Caco-2 (cell line): Measurements from ENCODE around the gene SDS. TPM values are rescaled to one million over a fixed set of nuclear protein-coding genes. Genes with fewer than 3 reads are reported as not detected.

Source experiments
- BruUV-seq: library from RNA; stranded (reverse); fragments of 400-500 nt; replicated peaks from 2 replicates; lab custom pipeline; 2021; lab: Mats Ljungman, UMichigan
- CTCF ChIA-PET: fragments of 300-600 bp; sonication (Branson Sonifier 250); formaldehyde crosslinking; loops from one replicate; lab custom pipeline; 2022; ENCODE audit warnings: antibody characterized with exemption; lab: Charles Lee
- POLR2A ChIA-PET: fragments of 300-600 bp; sonication (Branson Sonifier 250); formaldehyde crosslinking; loops from one replicate; lab custom pipeline; 2022; ENCODE audit warnings: antibody characterized with exemption; lab: Charles Lee
- DNase-seq, 2 experiments: peaks; one replicate each; pipeline versions ENCODE4 v3.0.0 to v3.0.0-alpha.2; 2020 to 2022
- H3K27me3 ChIP-seq: replicated peaks from 2 replicates; pipeline ENCODE4 v1.6.0; 2011; ENCODE audit warnings: low read length; ENCODE audit not compliant: control insufficient read depth, insufficient read depth
- H3K36me3 ChIP-seq: 2 replicates; pipeline ENCODE4 v1.5.1; 2011; ENCODE audit warnings: low read length; ENCODE audit not compliant: control insufficient read depth, insufficient read depth
- H3K4me1 ChIP-seq: fragments of 250-450 bp; sonication (Bioruptor Pico); 2 replicates; pipeline ENCODE4 v1.5.1; 2020; ENCODE audit warnings: mild to moderate bottlenecking
- H3K4me3 ChIP-seq: 2 replicates; pipeline ENCODE4 v1.5.1; 2011; ENCODE audit warnings: low read depth, mild to moderate bottlenecking, control low read depth, low read length
- H3K9me3 ChIP-seq: fragments of 250-450 bp; sonication (Bioruptor Pico); 2 replicates; pipeline ENCODE4 v1.5.1; 2020; ENCODE audit warnings: mild to moderate bottlenecking, moderate library complexity
- H3K27ac Mint-ChIP-seq: one replicate; pipeline ENCODE4 v1.8.0; 2022; ENCODE audit warnings: mixed read lengths; ENCODE audit not compliant: unreplicated experiment
- H3K27me3 Mint-ChIP-seq: one replicate; pipeline ENCODE4 v1.8.0; 2022; ENCODE audit warnings: mixed read lengths; ENCODE audit not compliant: insufficient read depth, unreplicated experiment
- H3K36me3 Mint-ChIP-seq: one replicate; pipeline ENCODE4 v1.8.0; 2022; ENCODE audit warnings: mild to moderate bottlenecking, mixed read lengths; ENCODE audit not compliant: insufficient read depth, unreplicated experiment
- H3K4me1 Mint-ChIP-seq: one replicate; pipeline ENCODE4 v1.8.0; 2022; ENCODE audit warnings: low read depth, mixed read lengths; ENCODE audit not compliant: unreplicated experiment
- H3K4me3 Mint-ChIP-seq: one replicate; pipeline ENCODE4 v1.8.0; 2022; ENCODE audit warnings: mild to moderate bottlenecking, moderate library complexity, mixed read lengths; ENCODE audit not compliant: unreplicated experiment
- H3K9me3 Mint-ChIP-seq: one replicate; pipeline ENCODE4 v1.8.0; 2022; ENCODE audit warnings: mixed read lengths; ENCODE audit not compliant: unreplicated experiment
- intact Hi-C: fragments of 100-400 bp; cut with micrococcal nuclease; formaldehyde crosslinking; loops from one replicate; pipeline ENCODE4 v1.10.0; 2022; ENCODE audit not compliant: unreplicated experiment
- total RNA-seq: library from RNA; stranded (reverse); gene quantifications from 2 replicates; pipeline ENCODE4 v1.2.3, GENCODE V29; 2022
- TF ChIP-seq, protein P1 (sequence below), 2 experiments: fragments of 200-600 bp in 1 of 2; IDR thresholded peaks; 1 replicate in 1 of 2; 2 replicates in 1 of 2; pipeline versions ENCODE4 v1.5.1 to v1.8.0; 2011 to 2022; ENCODE audit warnings: antibody characterized with exemption in 1 of 2, control low read depth in 1 of 2, inconsistent platforms in 1 of 2, low read depth in 1 of 2, low read length in 1 of 2, mild to moderate bottlenecking in 1 of 2, moderate library complexity in 1 of 2; ENCODE audit not compliant: insufficient read depth in 1 of 2, severe bottlenecking in 1 of 2, unreplicated experiment in 1 of 2

The SDS gene
- total RNA-seq, 1 experiment from 2014 or later = not detected

DNA sequence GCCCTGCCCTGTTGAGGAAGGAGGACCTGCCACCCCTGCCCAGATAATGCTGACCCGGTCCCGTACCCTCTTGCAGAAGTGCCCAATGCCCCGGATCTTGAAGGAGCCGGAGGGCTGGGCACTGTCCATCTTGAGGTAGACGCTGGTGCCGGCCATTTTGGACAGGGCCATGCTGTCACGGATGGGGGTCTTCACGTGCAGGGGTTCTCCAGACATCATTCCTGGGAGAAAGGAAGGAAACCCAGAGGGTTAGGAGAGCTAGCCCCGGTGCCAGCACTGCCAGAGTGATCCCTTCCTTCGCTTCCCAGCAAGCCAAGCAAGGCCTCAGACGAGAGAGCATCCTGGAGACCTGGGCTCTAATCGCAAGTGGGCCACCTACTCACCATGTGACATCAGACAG lies 4.2 kb downstream of the SDS start:
- H3K27ac Mint-ChIP-seq = no peak overlapping the region
- Histone ChIP-seq H3K4me3 (no peak overlapping the region), H3K4me1 (no peaks in the 10 kb centered on the region), H3K27me3 (no peaks in the 10 kb centered on the region), H3K9me3 (no peaks in the 10 kb centered on the region), H3K36me3 (no peaks in the 10 kb centered on the region)
- H3K36me3 Mint-ChIP-seq = no peaks in the 10 kb centered on the region
- no TSS peak for BruUV-seq
- H3K4me1 Mint-ChIP-seq = no peaks in the 10 kb centered on the region
- H3K27me3 Mint-ChIP-seq = peaks cover 10% of the 10 kb centered on the region
- intact Hi-C loops = no loop called here
- CTCF ChIA-PET = no interaction called here
- TF ChIP-seq, protein P1, sequence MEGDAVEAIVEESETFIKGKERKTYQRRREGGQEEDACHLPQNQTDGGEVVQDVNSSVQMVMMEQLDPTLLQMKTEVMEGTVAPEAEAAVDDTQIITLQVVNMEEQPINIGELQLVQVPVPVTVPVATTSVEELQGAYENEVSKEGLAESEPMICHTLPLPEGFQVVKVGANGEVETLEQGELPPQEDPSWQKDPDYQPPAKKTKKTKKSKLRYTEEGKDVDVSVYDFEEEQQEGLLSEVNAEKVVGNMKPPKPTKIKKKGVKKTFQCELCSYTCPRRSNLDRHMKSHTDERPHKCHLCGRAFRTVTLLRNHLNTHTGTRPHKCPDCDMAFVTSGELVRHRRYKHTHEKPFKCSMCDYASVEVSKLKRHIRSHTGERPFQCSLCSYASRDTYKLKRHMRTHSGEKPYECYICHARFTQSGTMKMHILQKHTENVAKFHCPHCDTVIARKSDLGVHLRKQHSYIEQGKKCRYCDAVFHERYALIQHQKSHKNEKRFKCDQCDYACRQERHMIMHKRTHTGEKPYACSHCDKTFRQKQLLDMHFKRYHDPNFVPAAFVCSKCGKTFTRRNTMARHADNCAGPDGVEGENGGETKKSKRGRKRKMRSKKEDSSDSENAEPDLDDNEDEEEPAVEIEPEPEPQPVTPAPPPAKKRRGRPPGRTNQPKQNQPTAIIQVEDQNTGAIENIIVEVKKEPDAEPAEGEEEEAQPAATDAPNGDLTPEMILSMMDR (IDR thresholded peaks at IDR 0.05; ENCODE audit: insufficient read depth in 1 of 2, low read depth in 1 of 2, low read length in 1 of 2, severe bottlenecking in 1 of 2, unreplicated experiment in 1 of 2) = no peak
- H3K9me3 Mint-ChIP-seq = no peaks in the 10 kb centered on the region
- DNase-seq = no peak
- POLR2A ChIA-PET = no interaction called here
- H3K4me3 Mint-ChIP-seq = no peak overlapping the region

DNA sequence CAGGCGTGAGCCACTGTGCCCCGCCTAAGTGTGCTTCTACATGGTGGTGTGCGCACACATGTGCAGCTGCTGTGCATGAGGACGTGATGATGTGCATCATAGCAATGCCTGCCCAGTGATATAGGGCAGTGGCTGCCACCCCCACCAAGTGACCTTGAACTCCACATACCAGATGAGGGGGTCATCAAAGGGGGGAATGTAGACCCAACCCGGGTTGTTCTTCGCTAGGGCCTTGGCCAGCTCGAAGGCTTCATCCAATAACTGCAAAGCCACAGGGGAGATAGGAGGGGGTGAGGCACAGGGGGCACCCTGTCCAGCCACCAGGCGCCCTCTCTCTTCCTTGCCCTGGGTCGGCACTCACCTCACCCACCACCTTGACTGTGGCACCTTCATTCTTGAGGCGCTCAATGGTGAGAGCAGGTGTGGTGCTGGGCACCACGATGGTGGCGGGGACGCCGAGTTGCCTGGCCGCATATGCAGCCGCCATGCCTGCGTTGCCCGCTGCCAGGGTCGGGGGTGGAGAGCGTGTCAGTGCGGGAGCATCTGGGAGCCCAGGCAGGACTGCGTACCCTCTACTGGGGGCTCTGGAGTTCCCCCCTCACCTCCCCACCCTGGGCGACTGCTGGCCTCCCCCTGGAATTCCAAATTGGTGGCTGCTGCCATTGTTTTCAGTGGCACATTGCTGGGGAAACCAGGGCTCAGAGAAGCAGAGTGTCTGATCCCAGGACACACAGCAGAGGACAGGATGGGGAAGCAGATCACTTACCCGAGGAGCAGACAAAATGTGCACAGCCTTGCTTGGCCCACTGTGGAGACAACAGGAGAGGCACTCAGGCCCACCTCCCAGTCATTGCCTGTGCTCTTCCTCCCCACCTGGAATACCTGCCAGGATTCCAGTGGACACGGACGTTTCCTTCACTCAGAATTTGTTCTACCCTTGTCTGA lies 5.1 kb downstream of the SDS start:
- intact Hi-C loops = no loop called here

GRCh38 chr12:113397497-113398197 lies 6.0 kb downstream of the SDS start:
- peaks cover 4% of the 10 kb centered on the region for H3K36me3 Mint-ChIP-seq
- H3K27me3 Mint-ChIP-seq = peaks cover 10% of the 10 kb centered on the region
- CTCF ChIA-PET = no interaction called here
- DNase-seq = no peak
- H3K4me1 Mint-ChIP-seq = no peaks in the 10 kb centered on the region
- BruUV-seq = no TSS peak
- H3K9me3 Mint-ChIP-seq = no peaks in the 10 kb centered on the region
- H3K9me3 ChIP-seq = no peaks in the 10 kb centered on the region
- H3K27ac Mint-ChIP-seq = no peak overlapping the region
- no peaks in the 10 kb centered on the region for H3K4me1 ChIP-seq
- POLR2A ChIA-PET = no interaction called here
- no peaks in the 10 kb centered on the region for H3K36me3 ChIP-seq
- no peaks in the 10 kb centered on the region for H3K27me3 ChIP-seq
- H3K4me3 Mint-ChIP-seq = no peak overlapping the region
- intact Hi-C loops = no loop called here
- no peak overlapping the region for H3K4me3 ChIP-seq
- TF ChIP-seq, protein P1 (IDR thresholded peaks at IDR 0.05; ENCODE audit: insufficient read depth in 1 of 2, low read depth in 1 of 2, low read length in 1 of 2, severe bottlenecking in 1 of 2, unreplicated experiment in 1 of 2) = no peak

More for the DNA sequence above, 5.1 kb downstream of the SDS start:
- Mint-ChIP-seq H3K9me3 (no peaks in the 10 kb centered on the region), H3K4me3 (no peak overlapping the region), H3K4me1 (no peaks in the 10 kb centered on the region), H3K36me3 (peaks cover 3% of the 10 kb centered on the region), H3K27ac (no peak overlapping the region), H3K27me3 (peaks cover 10% of the 10 kb centered on the region)
- Histone ChIP-seq H3K27me3 (no peaks in the 10 kb centered on the region), H3K9me3 (no peaks in the 10 kb centered on the region), H3K4me3 (no peak overlapping the region), H3K4me1 (no peaks in the 10 kb centered on the region), H3K36me3 (no peaks in the 10 kb centered on the region)
- ChIA-PET POLR2A (no interaction called here), CTCF (no interaction called here)
- TF ChIP-seq, protein P1 (IDR thresholded peaks at IDR 0.05; ENCODE audit: insufficient read depth in 1 of 2, low read depth in 1 of 2, low read length in 1 of 2, severe bottlenecking in 1 of 2, unreplicated experiment in 1 of 2) = no peak
- no TSS peak for BruUV-seq
- no peak for DNase-seq
